ENCODE results near the gene NPIPA1. TPM values are rescaled to one million over a fixed set of nuclear protein-coding genes. Genes with fewer than 3 reads are reported as not detected.
"Not testable (repeated sequence)": the region's sequence is repeated elsewhere in the genome, so short reads cannot be mapped to it uniquely, and the experiment has no call there.

NPIPA1 gene
- total and polyA plus RNA-seq, 2 donors (not counting 1 experiment from before 2014, with no cell fraction given), result 53.9 to 140 TPM

DNA sequence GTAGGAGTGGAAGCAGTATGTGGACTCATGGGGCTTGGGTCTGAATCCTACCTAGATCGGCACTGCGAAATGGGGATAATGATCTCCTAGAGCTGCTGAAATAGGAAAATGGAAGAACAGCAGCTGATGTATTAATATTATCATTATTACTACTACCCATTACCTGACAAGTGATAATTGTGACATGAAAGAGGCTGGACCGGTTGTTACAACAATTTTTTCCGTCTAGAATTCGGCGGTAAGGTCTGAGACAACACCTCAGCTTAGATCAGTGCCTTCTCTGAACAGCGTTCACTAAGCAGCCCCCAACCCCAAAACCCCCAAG lies 37.0 kb downstream of the NPIPA1 start:
- not testable (repeated sequence) for H3K27ac ChIP-seq (ENCODE audit: insufficient read depth, low read length); H4K20me1 ChIP-seq (ENCODE audit: control insufficient read depth, extremely low read depth, insufficient read depth, low read length); H3K27me3 ChIP-seq (ENCODE audit: control insufficient read depth, insufficient read depth, low read length); H3K4me1 ChIP-seq (ENCODE audit: control insufficient read depth, extremely low read depth, insufficient read depth, low read length); H3K9me3 ChIP-seq (ENCODE audit: control insufficient read depth, insufficient read depth, low read depth, low read length); H3K36me3 ChIP-seq (ENCODE audit: control insufficient read depth, insufficient read depth, low read length); H3K9ac ChIP-seq (ENCODE audit: insufficient read depth, low read length)
- peak overlapping the region; percentile 69 for H3K4me2 ChIP-seq (ENCODE audit: extremely low read depth, insufficient read depth, low read length)
- peak overlapping the region; percentile 88 for H2AFZ ChIP-seq (ENCODE audit: low read length)
- H3K4me3 ChIP-seq (replicated peaks in 1 of 4; ENCODE audit: control extremely low read depth in 1 of 4, insufficient read depth in 1 of 4, low read depth in 3 of 4, low read length in 4 of 4), result peak overlapping the region; percentile 73 to 95 (median 94)
- peak in 1 of 2 donors; percentile 36 for DNase-seq (ENCODE audit: low read depth in 2 of 2)
- H3K79me2 ChIP-seq (ENCODE audit: control insufficient read depth, insufficient read depth, low read length), result peaks cover 27% of the 10 kb centered on the region

- not testable (repeated sequence) for H3K27me3 ChIP-seq (ENCODE audit: control insufficient read depth, insufficient read depth, low read length); H3K36me3 ChIP-seq (ENCODE audit: control insufficient read depth, insufficient read depth, low read length); H3K9me3 ChIP-seq (ENCODE audit: control insufficient read depth, insufficient read depth, low read depth, low read length); H4K20me1 ChIP-seq (ENCODE audit: control insufficient read depth, extremely low read depth, insufficient read depth, low read length); H3K4me1 ChIP-seq (ENCODE audit: control insufficient read depth, extremely low read depth, insufficient read depth, low read length)
- H3K9ac ChIP-seq (ENCODE audit: insufficient read depth, low read length), result peak within 1 kb of the TSS; percentile 99
- H3K79me2 ChIP-seq (ENCODE audit: control insufficient read depth, insufficient read depth, low read length), result peaks cover 31% of the 10 kb centered on the region
- peak within 1 kb of the TSS; percentile 98 for H3K4me2 ChIP-seq (ENCODE audit: extremely low read depth, insufficient read depth, low read length)
- DNase-seq (ENCODE audit: low read depth in 2 of 2), result peak; percentile 71 to 86
- H3K4me3 ChIP-seq (replicated peaks in 1 of 4; ENCODE audit: control extremely low read depth in 1 of 4, insufficient read depth in 1 of 4, low read depth in 3 of 4, low read length in 4 of 4), result peak within 1 kb of the TSS; percentile 74 to 95 (median 94)
- H2AFZ ChIP-seq (ENCODE audit: low read length), result peak within 1 kb of the TSS; percentile 88
- peak within 1 kb of the TSS; percentile 89 for H3K27ac ChIP-seq (ENCODE audit: insufficient read depth, low read length)
Observed at GRCh38 chr16:14974656-14975417, 37.6 kb downstream of the NPIPA1 start, which contains the start of gene PDXDC1. PDXDC1 (plus strand) TSS chr16:14975026; CDS start chr16:14975200, 174 bp downstream.

- H2AFZ ChIP-seq (ENCODE audit: low read length), result peak overlapping the region; percentile 53
- H3K36me3 ChIP-seq (ENCODE audit: control insufficient read depth, insufficient read depth, low read length); H4K20me1 ChIP-seq (ENCODE audit: control insufficient read depth, extremely low read depth, insufficient read depth, low read length); H3K9me3 ChIP-seq (ENCODE audit: control insufficient read depth, insufficient read depth, low read depth, low read length); H3K27me3 ChIP-seq (ENCODE audit: control insufficient read depth, insufficient read depth, low read length); H3K4me1 ChIP-seq (ENCODE audit: control insufficient read depth, extremely low read depth, insufficient read depth, low read length): not testable (repeated sequence)
- peak overlapping the region; percentile 74 to 95 (median 94) for H3K4me3 ChIP-seq (replicated peaks in 1 of 4; ENCODE audit: control extremely low read depth in 1 of 4, insufficient read depth in 1 of 4, low read depth in 3 of 4, low read length in 4 of 4)
- peak overlapping the region; percentile 98 for H3K4me2 ChIP-seq (ENCODE audit: extremely low read depth, insufficient read depth, low read length)
- peak overlapping the region; percentile 89 for H3K27ac ChIP-seq (ENCODE audit: insufficient read depth, low read length)
- H3K79me2 ChIP-seq (ENCODE audit: control insufficient read depth, insufficient read depth, low read length), result peaks cover 37% of the 10 kb centered on the region
- peak in 1 of 2 donors; percentile 8 for DNase-seq (ENCODE audit: low read depth in 2 of 2)
- peak overlapping the region; percentile 99 for H3K9ac ChIP-seq (ENCODE audit: insufficient read depth, low read length)
Observed at GRCh38 chr16:14975418-14976194, 38.4 kb downstream of the NPIPA1 start.

DNA sequence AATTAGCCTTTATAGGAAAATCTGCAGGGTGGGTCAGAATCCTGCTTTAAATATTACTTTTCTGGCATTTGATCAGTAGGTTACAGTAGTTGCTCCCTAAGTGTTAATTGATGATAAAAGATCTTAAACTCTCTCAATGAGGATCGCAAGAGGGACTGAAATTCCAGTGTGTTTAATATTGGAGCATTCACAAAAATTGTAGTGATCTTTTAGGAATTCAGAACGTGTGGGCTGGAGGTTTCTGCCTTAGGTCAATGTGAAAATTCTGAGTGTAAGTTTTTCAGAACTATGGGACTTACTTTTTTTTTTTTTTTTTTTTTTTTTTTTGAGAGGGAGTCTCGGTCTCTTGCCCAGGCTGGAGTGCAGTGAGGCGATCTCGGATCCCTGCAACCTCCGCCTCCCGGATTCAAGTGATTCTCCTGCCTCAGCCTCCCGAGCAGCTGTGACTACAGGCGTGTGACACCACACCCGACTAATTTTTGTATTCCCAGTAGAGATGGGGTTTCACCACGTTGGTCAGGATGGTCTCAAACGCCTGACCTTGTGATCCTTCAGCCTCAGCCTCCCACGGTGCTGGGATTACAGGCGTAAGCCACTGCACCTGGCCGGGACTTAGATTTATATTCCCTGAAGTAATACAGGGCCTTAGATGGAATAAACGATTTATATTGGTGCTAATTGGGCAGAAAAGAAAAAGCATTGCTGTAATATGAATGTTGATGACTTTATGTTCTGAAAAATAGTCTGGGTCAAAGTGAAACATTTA lies 39.9 kb downstream of the NPIPA1 start:
- not testable (repeated sequence) for H3K27me3 ChIP-seq (ENCODE audit: control insufficient read depth, insufficient read depth, low read length); H3K9me3 ChIP-seq (ENCODE audit: control insufficient read depth, insufficient read depth, low read depth, low read length); H3K27ac ChIP-seq (ENCODE audit: insufficient read depth, low read length); H2AFZ ChIP-seq (ENCODE audit: low read length); H3K36me3 ChIP-seq (ENCODE audit: control insufficient read depth, insufficient read depth, low read length); H3K4me1 ChIP-seq (ENCODE audit: control insufficient read depth, extremely low read depth, insufficient read depth, low read length); H4K20me1 ChIP-seq (ENCODE audit: control insufficient read depth, extremely low read depth, insufficient read depth, low read length); H3K4me2 ChIP-seq (ENCODE audit: extremely low read depth, insufficient read depth, low read length); H3K9ac ChIP-seq (ENCODE audit: insufficient read depth, low read length)
- Histone ChIP-seq H3K79me2 (ENCODE audit: control insufficient read depth, insufficient read depth, low read length) (peaks cover 45% of the 10 kb centered on the region), H3K4me3 (replicated peaks in 1 of 4; ENCODE audit: control extremely low read depth in 1 of 4, insufficient read depth in 1 of 4, low read depth in 3 of 4, low read length in 4 of 4) (peak overlapping the region in 1 of 4 experiments; percentile 94)
- peak in 1 of 2 donors; percentile 12 for DNase-seq (ENCODE audit: low read depth in 2 of 2)

DNA sequence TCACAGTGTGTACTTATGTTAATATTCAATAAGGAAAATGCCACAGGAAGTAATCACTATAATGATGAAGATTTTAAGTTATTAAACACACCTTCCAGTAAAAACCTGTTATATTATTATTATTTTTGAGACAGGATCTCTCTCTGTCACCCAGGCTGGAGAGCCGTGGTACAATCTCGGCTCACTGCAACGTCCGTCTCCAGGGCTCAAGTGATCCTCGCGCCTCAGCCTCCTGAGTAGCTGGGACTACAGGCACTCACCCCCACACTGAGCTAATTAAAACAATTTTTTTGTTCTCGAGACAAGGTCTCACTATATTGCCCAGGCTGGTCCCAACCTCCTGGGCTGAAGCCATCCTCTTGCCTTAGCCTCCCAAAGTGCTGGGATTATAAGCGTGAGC lies 41.0 kb downstream of the NPIPA1 start:
- H3K36me3 ChIP-seq (ENCODE audit: control insufficient read depth, insufficient read depth, low read length); DNase-seq (ENCODE audit: low read depth in 2 of 2); H3K9ac ChIP-seq (ENCODE audit: insufficient read depth, low read length); H3K27ac ChIP-seq (ENCODE audit: insufficient read depth, low read length); H3K9me3 ChIP-seq (ENCODE audit: control insufficient read depth, insufficient read depth, low read depth, low read length); H4K20me1 ChIP-seq (ENCODE audit: control insufficient read depth, extremely low read depth, insufficient read depth, low read length); H3K4me3 ChIP-seq (replicated peaks in 1 of 4; ENCODE audit: control extremely low read depth in 1 of 4, insufficient read depth in 1 of 4, low read depth in 3 of 4, low read length in 4 of 4); H2AFZ ChIP-seq (ENCODE audit: low read length); H3K27me3 ChIP-seq (ENCODE audit: control insufficient read depth, insufficient read depth, low read length); H3K4me1 ChIP-seq (ENCODE audit: control insufficient read depth, extremely low read depth, insufficient read depth, low read length); H3K4me2 ChIP-seq (ENCODE audit: extremely low read depth, insufficient read depth, low read length): not testable (repeated sequence)
- peaks cover 47% of the 10 kb centered on the region for H3K79me2 ChIP-seq (ENCODE audit: control insufficient read depth, insufficient read depth, low read length)

DNA sequence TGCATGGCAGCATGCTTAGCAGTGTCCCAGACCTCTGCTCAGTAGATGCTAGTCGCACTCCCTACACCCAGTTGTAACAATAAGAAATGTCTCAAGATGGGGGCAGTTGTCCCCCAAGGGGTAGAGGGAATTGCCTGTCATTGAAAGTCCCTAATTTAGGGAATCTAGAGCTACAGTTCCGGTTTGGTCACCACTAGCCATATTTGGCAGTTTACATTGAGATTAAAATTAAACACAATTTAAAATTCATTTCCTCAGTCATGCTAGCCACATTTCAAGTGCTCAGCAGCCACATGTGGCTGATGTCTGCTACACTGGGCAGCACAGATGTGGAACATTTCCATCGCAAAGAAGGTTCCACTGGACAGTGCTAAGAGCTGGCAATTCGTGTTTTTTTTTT lies 41.7 kb downstream of the NPIPA1 start:
- not testable (repeated sequence) for H2AFZ ChIP-seq (ENCODE audit: low read length); H3K27me3 ChIP-seq (ENCODE audit: control insufficient read depth, insufficient read depth, low read length); H4K20me1 ChIP-seq (ENCODE audit: control insufficient read depth, extremely low read depth, insufficient read depth, low read length); H3K4me3 ChIP-seq (replicated peaks in 1 of 4; ENCODE audit: control extremely low read depth in 1 of 4, insufficient read depth in 1 of 4, low read depth in 3 of 4, low read length in 4 of 4); H3K27ac ChIP-seq (ENCODE audit: insufficient read depth, low read length); H3K9me3 ChIP-seq (ENCODE audit: control insufficient read depth, insufficient read depth, low read depth, low read length); H3K4me1 ChIP-seq (ENCODE audit: control insufficient read depth, extremely low read depth, insufficient read depth, low read length); H3K4me2 ChIP-seq (ENCODE audit: extremely low read depth, insufficient read depth, low read length); H3K36me3 ChIP-seq (ENCODE audit: control insufficient read depth, insufficient read depth, low read length); H3K9ac ChIP-seq (ENCODE audit: insufficient read depth, low read length); DNase-seq (ENCODE audit: low read depth in 2 of 2)
- peaks cover 47% of the 10 kb centered on the region for H3K79me2 ChIP-seq (ENCODE audit: control insufficient read depth, insufficient read depth, low read length)
